NCI-H2171 (cell line): ENCODE results near the gene MRPL58.
"Not testable (repeated sequence)": the region's sequence is repeated elsewhere in the genome, so short reads cannot be mapped to it uniquely, and the experiment has no call there.

Experiments
- DNase-seq: peaks from one replicate; lab custom pipeline; 2025; lab: John Stamatoyannopoulos, UW

MRPL58 gene

DNA sequence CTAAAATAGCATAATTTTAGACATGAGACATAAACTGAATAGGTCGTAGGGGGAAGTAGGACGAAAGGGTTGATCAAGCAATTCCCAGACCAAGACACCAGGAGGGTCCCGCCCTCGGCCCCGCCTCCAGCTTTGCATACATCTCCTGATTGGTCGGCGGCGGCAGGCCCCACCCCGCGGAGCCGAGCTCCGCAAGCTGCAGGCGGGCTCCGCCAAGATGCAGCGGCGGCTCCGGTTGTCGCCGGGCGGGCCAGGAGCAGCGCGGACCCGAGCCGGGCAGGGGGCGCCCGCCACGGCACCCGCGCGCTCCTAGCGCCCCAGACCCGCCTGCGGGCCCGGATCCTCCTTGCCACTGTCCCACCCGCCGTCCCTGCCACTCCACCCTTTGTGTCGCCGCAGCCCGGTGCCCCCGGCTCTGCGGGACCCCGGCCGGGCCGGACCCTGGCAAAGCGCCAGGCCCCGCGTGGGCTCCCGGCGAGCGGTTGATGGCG, 25.0 kb upstream of the MRPL58 start, which contains the start of gene CDR2L:
Gene CDR2L (plus strand): TSS at position 215 of the 491 bp plus-strand sequence. CDS start 412 bp downstream, outside the sequence.
- DNase-seq, result peak; percentile 92

GRCh38 chr17:74987909-74988711, 24.4 kb upstream of the MRPL58 start:
- peak; percentile 48 for DNase-seq

DNA sequence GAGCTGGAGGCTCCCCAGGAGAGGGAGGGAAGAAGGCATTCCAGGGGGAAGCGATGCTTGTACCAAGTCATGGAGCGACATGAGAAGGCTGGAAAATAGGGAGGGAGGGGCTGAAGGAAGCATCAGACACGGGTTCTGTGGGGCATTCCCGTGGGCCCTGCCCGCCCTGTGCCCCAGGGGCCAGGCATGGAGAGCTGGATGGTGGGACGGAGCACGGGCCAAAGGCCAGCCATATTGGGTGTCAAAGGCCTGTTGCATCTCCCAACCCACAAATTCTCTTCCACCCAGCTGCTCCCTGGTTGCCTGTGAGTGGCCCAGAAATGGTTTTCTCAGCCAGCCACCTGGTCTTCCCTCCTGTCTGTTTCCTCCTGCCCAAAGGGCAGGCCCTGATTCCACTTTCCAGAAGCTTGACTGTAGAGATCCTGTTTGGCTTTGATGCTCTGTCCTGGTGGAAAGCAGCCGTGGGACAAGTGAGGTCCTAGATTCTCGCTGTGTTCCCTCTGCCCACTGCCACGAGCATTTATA, 21.8 kb upstream of the MRPL58 start:
- DNase-seq, result no peak

GRCh38 chr17:74992223-74992622, 20.2 kb upstream of the MRPL58 start:
- no peak for DNase-seq

DNA sequence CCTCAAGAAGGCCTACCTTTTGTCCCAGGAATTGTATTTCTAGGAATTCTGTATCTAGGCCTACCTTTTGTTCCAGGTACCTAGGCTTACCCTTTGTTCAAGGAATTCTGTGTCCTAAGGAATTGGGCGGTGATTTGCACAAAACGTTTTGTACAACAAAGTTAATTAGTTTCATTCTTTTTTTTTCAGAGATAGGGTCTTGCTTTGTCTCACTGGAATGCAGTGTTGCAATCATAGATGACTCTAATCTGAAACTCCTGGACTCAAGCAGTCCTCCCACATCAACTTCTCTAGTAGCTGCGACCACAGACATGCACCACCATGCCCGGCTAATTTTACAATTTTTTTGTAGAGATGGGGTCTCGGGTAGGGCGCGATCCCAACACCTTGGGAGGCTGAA, 18.0 kb upstream of the MRPL58 start:
- no peak for DNase-seq

GRCh38 chr17:74995847-74996246, 16.6 kb upstream of the MRPL58 start:
- DNase-seq, result no peak

GRCh38 chr17:74998783-74999182, 13.7 kb upstream of the MRPL58 start:
- no peak for DNase-seq

- DNase-seq, result no peak
Observed at GRCh38 chr17:74999523-74999922, 12.9 kb upstream of the MRPL58 start.

DNA sequence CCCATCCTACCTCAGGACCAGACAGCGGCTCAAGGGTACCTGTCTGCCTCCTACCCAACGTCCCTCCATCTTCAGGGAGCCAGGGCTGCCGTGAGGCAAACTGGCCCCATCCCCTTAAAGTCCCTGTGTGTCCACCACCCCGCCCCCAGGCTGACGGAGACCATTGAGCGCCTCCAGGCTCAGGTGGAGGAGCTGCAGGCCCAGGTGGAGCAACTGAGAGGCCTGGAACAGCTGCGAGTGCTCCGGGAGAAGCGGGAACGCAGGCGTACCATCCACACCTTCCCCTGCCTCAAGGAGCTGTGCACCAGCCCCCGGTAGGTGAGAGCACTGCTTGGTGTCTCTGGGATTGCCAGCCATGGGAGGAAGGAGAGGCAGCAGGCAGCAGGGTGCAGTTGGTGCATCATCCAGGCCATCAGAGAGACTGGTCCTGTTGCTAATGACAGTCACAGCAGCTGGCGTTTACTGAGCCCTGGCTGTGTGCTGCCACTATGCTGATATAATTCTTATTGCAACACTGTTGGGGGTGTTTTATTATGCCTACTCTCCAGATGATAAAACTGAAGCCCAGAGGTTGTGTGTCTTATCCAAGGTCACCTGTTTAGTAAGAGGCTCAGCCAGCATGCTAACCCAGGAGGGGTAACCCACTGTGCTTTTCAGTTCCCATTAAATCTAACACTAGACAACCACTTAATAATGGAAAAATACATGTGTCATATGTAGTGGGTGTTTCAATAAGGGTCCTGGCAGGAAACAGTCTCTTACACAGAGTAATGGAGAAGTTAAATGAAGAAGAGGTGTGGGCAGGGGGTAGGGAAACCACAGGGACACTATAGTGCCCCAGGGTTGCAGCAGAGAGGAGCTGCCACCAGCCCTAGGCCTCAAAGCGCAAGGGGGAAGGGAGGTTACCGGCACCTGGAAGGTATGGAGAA, 10.3 kb upstream of the MRPL58 start:
- DNase-seq, result no peak

GRCh38 chr17:75003070-75003956, 9.2 kb upstream of the MRPL58 start:
- no peak for DNase-seq

GRCh38 chr17:75003957-75004355, 8.5 kb upstream of the MRPL58 start:
- DNase-seq, result no peak

DNA sequence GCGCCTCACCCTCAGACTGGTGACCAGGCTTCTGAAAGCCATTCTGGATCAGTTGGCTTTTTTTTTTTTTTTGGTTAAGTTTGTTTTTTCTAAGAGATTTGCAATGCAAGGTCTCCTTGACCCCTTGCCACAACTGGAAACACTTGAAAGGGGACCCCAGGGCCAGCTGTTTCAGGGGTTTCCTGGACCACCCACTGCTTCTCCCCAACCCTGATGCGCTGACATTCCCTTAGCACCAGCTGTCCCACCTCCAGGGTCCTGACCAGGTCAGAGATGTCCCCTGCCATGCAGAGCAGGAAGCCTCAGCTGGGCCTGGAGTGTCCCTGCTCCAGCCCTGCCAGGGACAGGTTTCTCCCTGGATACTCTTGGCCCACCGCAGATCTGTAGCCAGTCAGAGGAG, 8.1 kb upstream of the MRPL58 start:
- DNase-seq, result no peak

DNA sequence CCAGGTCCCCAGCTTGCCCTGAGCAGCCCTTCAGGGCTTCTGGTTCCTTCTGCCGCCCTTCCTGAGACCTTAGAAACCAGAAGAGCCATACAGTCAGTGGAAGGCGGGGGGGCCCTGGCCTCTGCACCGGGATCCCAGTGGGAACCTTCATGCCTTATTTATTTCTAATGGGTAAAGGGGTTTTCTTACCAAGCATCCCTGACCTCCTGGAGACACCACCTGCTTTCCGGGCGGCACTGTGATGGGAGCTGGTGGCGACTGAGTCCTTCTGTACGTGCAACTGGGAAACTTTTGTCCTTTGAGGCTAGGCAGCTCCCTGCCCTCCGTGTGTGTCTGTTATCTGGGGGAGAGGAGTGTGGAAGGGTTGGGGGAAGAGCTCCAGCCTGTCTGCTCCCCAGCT, 7.2 kb upstream of the MRPL58 start:
- DNase-seq, result no peak

DNA sequence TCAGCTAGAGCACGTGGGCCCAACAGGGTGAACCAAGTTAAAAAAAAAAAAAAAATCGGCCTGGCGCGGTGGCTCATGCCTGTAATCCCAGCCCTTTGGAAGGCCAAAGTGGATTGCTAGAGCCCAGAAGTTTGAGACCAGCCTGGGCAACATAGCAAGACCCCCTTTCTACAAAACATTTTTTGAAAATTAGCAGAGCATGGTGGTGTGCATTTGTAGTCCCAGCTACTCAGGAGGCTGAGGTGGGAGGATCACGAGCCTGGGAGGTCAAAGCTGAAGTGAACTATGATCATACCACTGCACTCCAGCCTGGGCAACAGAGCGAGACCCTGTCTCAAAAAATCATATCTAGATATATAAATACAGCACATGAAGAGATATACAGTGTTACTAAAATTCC, 6.4 kb upstream of the MRPL58 start:
- DNase-seq, result not testable (repeated sequence)

- DNase-seq, result no peak
Observed at GRCh38 chr17:75006653-75007052, 5.8 kb upstream of the MRPL58 start.

GRCh38 chr17:75008373-75008772, 4.1 kb upstream of the MRPL58 start:
- peak; percentile 11 for DNase-seq

DNA sequence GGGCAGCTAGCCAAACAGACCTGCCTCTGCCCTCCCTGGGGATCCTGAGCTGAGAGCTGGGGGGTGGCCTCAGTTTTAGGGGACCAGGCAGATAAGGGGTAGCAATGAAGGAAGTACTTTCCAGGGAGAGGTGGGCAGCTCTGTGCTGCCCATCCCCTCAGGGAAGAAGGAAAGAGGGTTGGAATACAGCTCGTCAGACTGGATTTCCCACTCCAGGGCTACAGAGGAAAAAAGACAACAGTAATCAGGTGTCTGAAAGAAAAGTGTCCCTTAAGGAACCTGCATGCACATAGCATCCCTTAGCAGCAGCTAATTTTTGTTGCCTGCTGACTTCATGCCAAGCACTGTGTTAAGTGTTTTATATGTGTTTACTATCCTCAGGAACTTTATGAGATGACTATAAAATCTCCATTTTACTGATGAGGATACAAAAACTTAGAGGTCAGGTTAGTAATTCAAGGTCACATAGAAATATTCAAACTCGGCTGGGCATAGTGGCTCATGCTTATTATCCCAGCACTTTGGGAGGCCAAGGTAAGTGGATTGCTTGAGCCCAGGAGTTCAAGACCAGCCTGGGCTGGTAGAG, 3.2 kb upstream of the MRPL58 start:
- DNase-seq, result no peak

DNA sequence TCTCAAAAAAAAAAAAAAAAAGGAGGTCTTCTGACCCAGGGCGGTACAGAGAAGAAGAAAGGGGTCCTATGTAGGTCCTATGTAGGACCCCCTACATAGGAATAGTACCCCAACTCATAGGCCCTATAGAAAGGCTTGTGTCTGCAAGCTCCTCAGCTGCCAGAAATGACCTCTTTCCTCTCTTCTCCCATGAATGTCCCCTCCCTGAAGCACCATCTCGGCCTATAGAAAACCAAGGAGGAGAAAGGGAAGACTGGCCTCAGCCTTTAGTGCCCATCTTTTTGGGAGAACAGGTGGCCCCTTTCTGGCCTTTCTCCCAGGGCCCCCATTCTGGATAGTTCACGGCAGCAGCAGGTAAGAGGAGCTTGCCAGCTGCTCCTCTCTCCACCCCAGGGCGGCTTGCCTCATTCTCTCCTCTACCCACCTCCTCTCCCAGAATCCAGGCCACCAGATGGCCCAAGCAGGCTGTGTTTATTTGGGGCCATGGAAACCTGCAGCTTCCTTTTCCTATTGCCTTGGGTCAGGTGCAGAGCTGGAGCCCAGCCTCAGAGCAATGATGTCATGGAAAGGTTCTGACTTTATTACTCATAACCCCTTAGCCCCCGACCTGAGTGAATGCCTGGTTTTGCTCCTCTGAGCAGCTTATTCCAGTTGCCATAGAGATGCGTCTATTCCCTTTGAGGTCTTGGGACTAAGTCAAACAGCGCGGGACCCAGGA, 1.6 kb upstream of the MRPL58 start:
- peak; percentile 94 for DNase-seq

DNA sequence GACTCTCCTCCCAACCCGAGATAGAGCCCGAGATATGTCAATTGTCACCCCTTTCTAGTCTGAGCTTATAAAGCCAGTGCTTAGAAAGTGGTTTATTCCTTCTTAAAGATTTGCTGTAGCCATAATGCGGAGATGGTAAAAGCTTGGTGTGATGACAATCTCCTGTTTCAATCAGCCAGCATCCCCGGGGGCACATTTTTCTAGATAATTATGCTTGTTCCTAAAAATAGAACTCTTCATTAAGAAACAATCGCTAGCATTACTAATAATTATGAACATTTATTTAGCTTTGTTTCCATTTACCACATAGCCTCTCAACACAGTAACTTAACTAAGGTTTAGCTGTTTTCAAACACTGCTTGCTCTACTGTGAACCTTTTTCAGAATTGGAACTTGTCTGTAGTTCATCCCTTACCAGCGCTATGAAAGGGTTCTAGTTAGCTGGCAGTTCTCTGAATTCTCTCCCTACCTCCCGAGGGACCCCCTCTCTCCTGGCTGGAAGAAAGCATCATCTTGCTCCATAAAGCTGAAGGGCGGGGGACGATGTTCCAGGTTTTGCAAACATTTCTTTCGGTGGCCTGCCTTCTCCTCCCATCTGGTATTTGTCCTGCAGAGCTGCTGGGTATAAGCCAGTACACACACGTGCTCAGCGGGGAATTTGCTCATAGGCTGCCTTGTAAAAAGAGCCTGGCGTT, 922 bp upstream of the MRPL58 start:
- DNase-seq, result peak; percentile 83

DNA sequence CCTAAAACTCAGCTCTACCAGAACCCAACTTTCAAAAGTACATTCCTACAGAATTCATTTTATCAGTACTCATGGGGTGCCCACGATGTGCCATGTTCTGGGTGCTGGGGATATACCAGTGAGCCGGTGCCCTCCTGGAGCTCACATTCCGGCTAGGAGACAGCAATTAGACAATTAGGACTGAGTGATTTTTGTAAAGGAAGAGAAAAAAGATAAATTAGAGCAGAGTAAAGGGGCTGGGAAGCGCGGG, 449 bp upstream of the MRPL58 start:
- DNase-seq, result no peak
